Mesenchymal stem cell (in vitro differentiated cells and primary cell): ENCODE results near the gene DBH.

ENCODE experiments used
- DNase-seq: peaks from one replicate; pipeline ENCODE4 v3.0.0-alpha.2; 2013
- H2AFZ ChIP-seq: one replicate; pipeline ENCODE4 v1.6.1; 2013; ENCODE audit warnings: low read depth, mild to moderate bottlenecking, control low read depth, inconsistent platforms, low read length, moderate library complexity
- H2AK5ac ChIP-seq: 2 replicates; pipeline ENCODE4 v1.6.1; 2013; ENCODE audit warnings: low read length, moderate library complexity, mild to moderate bottlenecking, inconsistent platforms; ENCODE audit not compliant: severe bottlenecking
- H2BK120ac ChIP-seq: one replicate; pipeline ENCODE4 v1.6.1; 2013; ENCODE audit warnings: low read depth, mild to moderate bottlenecking, inconsistent platforms, low read length, moderate library complexity
- H2BK12ac ChIP-seq, 2 experiments: one replicate each; pipeline ENCODE4 v1.6.1; 2013; ENCODE audit warnings: inconsistent platforms in 2 of 2, low read length in 2 of 2, mild to moderate bottlenecking in 2 of 2, moderate library complexity in 2 of 2, control low read depth in 1 of 2
- H2BK15ac ChIP-seq: one replicate; pipeline ENCODE4 v1.6.1; 2013; ENCODE audit warnings: mild to moderate bottlenecking, low read depth, inconsistent platforms; ENCODE audit not compliant: poor library complexity, severe bottlenecking
- H2BK5ac ChIP-seq: 2 replicates; pipeline ENCODE4 v1.6.1; 2013; ENCODE audit warnings: low read depth, mild to moderate bottlenecking, low read length, control low read depth, inconsistent platforms; ENCODE audit not compliant: poor library complexity, severe bottlenecking
- H3K14ac ChIP-seq, 2 experiments: one replicate each; pipeline ENCODE4 v1.6.1; 2013; ENCODE audit warnings: inconsistent platforms in 2 of 2, low read length in 2 of 2, control low read depth in 1 of 2, mild to moderate bottlenecking in 1 of 2, moderate library complexity in 1 of 2
- H3K18ac ChIP-seq, 2 experiments: one replicate each; pipeline ENCODE4 v1.6.1; 2013; ENCODE audit warnings: inconsistent platforms in 2 of 2, low read length in 2 of 2, control low read depth in 1 of 2, low read depth in 1 of 2, mild to moderate bottlenecking in 1 of 2
- H3K23ac ChIP-seq, 2 experiments: one replicate each; pipeline ENCODE4 v1.6.1; 2013; ENCODE audit warnings: inconsistent platforms in 2 of 2, low read length in 2 of 2, mild to moderate bottlenecking in 2 of 2, moderate library complexity in 2 of 2, control low read depth in 1 of 2
- H3K27ac ChIP-seq: 2 replicates; pipeline ENCODE4 v1.5.1; 2013; ENCODE audit warnings: mild to moderate bottlenecking, moderate library complexity, low read length, control low read depth, inconsistent platforms; ENCODE audit not compliant: poor library complexity, severe bottlenecking
- H3K27me3 ChIP-seq, 2 experiments: 2 replicates each; pipeline versions ENCODE4 v1.6.1 to v1.7.0; 2013; ENCODE audit warnings: low read length in 2 of 2, mild to moderate bottlenecking in 2 of 2, moderate library complexity in 2 of 2, control low read depth in 1 of 2, inconsistent platforms in 1 of 2; ENCODE audit not compliant: control insufficient read depth in 1 of 2, insufficient read depth in 1 of 2
- H3K36me3 ChIP-seq, 2 experiments: 2 replicates each; pipeline versions ENCODE4 v1.6.1 to v1.7.0; 2013; ENCODE audit warnings: low read length in 2 of 2, control low read depth in 1 of 2, inconsistent platforms in 1 of 2, low read depth in 1 of 2, mild to moderate bottlenecking in 1 of 2; ENCODE audit not compliant: insufficient read depth in 2 of 2, control insufficient read depth in 1 of 2
- H3K4ac ChIP-seq, 2 experiments: one replicate each; pipeline ENCODE4 v1.6.1; 2013; ENCODE audit warnings: inconsistent platforms in 2 of 2, low read length in 2 of 2, mild to moderate bottlenecking in 2 of 2, moderate library complexity in 2 of 2, control low read depth in 1 of 2, low read depth in 1 of 2
- H3K4me1 ChIP-seq: 2 replicates; pipeline ENCODE4 v1.6.1; 2013; ENCODE audit warnings: low read depth, low read length, control low read depth; ENCODE audit not compliant: control insufficient read depth, insufficient read depth
- H3K4me2 ChIP-seq: 2 replicates; pipeline ENCODE4 v1.6.1; 2013; ENCODE audit warnings: low read length, mild to moderate bottlenecking, inconsistent platforms; ENCODE audit not compliant: poor library complexity, severe bottlenecking
- H3K4me3 ChIP-seq, 2 experiments: 2 replicates each; pipeline versions ENCODE4 v1.5.1 to v1.7.0; 2013; ENCODE audit warnings: low read length in 2 of 2, mild to moderate bottlenecking in 2 of 2, control low read depth in 1 of 2, low read depth in 1 of 2; ENCODE audit not compliant: insufficient read depth in 1 of 2
- H3K79me1 ChIP-seq: replicated peaks from 2 replicates; pipeline ENCODE4 v1.6.1; 2013; ENCODE audit warnings: mild to moderate bottlenecking, control low read depth, low read length, inconsistent platforms; ENCODE audit not compliant: poor library complexity, severe bottlenecking
- H3K9ac ChIP-seq: 2 replicates; pipeline ENCODE4 v1.7.0; 2013; ENCODE audit warnings: mild to moderate bottlenecking, low read length, moderate library complexity
- H3K9me3 ChIP-seq: 2 replicates; pipeline ENCODE4 v1.7.0; 2013; ENCODE audit warnings: mild to moderate bottlenecking, low read length; ENCODE audit not compliant: control insufficient read depth
- H4K8ac ChIP-seq: one replicate; pipeline ENCODE4 v1.6.1; 2013; ENCODE audit warnings: inconsistent platforms, mild to moderate bottlenecking, low read length, moderate library complexity
- H4K91ac ChIP-seq: one replicate; pipeline ENCODE4 v1.6.1; 2013; ENCODE audit warnings: mild to moderate bottlenecking, low read length, inconsistent platforms
- WGBS: methylation state at CpG from one replicate; pipeline ENCODE4 v1.1.7; 2013; ENCODE audit warnings: mixed read lengths; 5-methylcytosine and 5-hydroxymethylcytosine counted together

DBH gene

DNA sequence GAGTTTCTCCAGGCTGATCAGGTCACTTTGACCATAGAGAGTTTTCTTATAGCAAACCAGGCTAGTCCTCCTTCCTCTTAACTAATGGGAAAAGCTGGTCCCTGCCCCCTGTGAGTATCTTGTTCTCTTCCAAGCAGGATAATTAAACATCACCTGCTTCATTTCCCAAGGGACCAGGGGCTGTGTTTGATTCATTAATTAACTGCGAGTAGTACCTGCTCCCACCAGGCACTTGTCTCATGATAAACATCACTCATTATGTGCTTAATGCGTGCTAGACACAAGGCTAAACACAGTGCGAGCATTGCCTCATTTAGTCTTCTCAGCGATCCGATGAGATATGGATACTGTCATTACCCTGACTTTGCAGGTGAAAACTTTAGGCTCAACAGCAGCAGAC, 25.3 kb upstream of the DBH start:
- Histone ChIP-seq H2AFZ (no peak overlapping the region), H2BK120ac (no peak overlapping the region), H3K4ac (no peak overlapping the region), H3K23ac (no peak overlapping the region), H4K8ac (no peak overlapping the region), H3K4me1 (peaks cover 5% of the 10 kb centered on the region), H3K27ac (no peak overlapping the region), H4K91ac (no peak overlapping the region), H2BK12ac (no peak overlapping the region), H2BK15ac (no peak overlapping the region), H3K18ac (no peak overlapping the region), H3K9me3 (no peaks in the 10 kb centered on the region), H2AK5ac (no peak overlapping the region), H3K14ac (no peak overlapping the region), H2BK5ac (no peak overlapping the region), H3K36me3 (no peaks in the 10 kb centered on the region), H3K4me3 (no peak overlapping the region), H3K27me3 (peaks cover 86 to 94% of the 10 kb centered on the region in 2 experiments), H3K79me1 (no peaks in the 10 kb centered on the region), H3K4me2 (no peak overlapping the region), H3K9ac (no peak overlapping the region)
- 89% methylated on average over 5 of the region's 5 CpGs for WGBS
- no peak for DNase-seq

DNA sequence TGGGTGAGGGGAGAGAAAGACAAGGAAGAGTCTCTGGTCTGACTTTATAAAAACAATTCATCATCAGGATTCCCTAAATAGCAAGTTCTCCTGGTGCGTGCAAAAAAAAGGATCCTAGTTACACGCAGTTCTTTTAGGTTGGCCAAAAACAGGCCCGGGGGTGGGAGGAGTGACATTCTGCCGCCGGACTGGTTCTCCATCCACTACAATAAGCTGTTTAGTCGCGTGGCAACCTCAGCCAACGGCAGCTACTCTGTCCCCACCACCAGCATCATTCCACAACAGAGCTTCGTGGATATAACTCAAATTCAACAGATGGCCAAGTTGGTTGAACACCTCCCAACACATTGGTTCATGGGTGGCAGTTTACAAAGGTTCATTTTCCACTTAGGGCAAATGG, 24.1 kb upstream of the DBH start:
- no peak overlapping the region for H3K4ac ChIP-seq
- H3K36me3 ChIP-seq: no peaks in the 10 kb centered on the region
- peaks cover 80 to 94% of the 10 kb centered on the region in 2 experiments for H3K27me3 ChIP-seq
- no peaks in the 10 kb centered on the region for H3K79me1 ChIP-seq
- no peak overlapping the region for H2BK15ac ChIP-seq
- no peak overlapping the region for H4K91ac ChIP-seq
- no peak overlapping the region for H3K27ac ChIP-seq
- no peak overlapping the region for H3K4me2 ChIP-seq
- H2BK120ac ChIP-seq: no peak overlapping the region
- no peak overlapping the region for H3K14ac ChIP-seq
- H2BK5ac ChIP-seq: no peak overlapping the region
- H4K8ac ChIP-seq: no peak overlapping the region
- no peak overlapping the region for H2AFZ ChIP-seq
- H3K9ac ChIP-seq: no peak overlapping the region
- H3K18ac ChIP-seq: no peak overlapping the region
- H3K23ac ChIP-seq: no peak overlapping the region
- no peak overlapping the region for H3K4me3 ChIP-seq
- no peak for DNase-seq
- no peak overlapping the region for H2AK5ac ChIP-seq
- H3K9me3 ChIP-seq: no peaks in the 10 kb centered on the region
- H3K4me1 ChIP-seq: peaks cover 5% of the 10 kb centered on the region
- H2BK12ac ChIP-seq: no peak overlapping the region
- WGBS: 83% methylated on average over 9 of the region's 9 CpGs

DNA sequence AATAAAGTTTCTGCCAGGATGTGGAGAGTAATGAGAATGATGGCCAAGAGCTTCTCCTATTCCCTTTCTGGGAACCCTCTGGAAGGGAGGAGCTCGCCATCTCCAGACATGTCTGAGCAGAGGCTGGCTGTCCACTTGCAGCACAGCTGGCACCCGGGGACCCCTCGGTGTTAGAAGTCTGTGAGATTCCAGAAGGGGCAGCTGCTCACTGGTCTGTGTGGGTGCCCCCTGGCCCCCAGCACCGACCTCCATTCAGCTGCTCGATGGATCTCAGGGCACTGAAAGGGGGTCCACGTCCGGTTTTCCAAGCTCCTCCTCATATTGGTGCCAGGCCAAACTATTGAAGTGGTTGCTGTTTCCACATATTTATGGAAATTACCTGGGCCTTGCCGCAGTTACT, 23.3 kb upstream of the DBH start:
- Histone ChIP-seq H2BK15ac (no peak overlapping the region), H3K9ac (no peak overlapping the region), H3K18ac (no peak overlapping the region), H3K4ac (no peak overlapping the region), H2BK12ac (no peak overlapping the region), H2BK5ac (no peak overlapping the region), H2AK5ac (no peak overlapping the region), H4K91ac (no peak overlapping the region), H3K9me3 (no peaks in the 10 kb centered on the region), H3K27me3 (peaks cover 79 to 94% of the 10 kb centered on the region in 2 experiments), H2AFZ (no peak overlapping the region), H2BK120ac (no peak overlapping the region), H3K14ac (no peak overlapping the region), H3K36me3 (no peaks in the 10 kb centered on the region), H4K8ac (no peak overlapping the region), H3K4me2 (no peak overlapping the region), H3K4me3 (no peak overlapping the region), H3K4me1 (peaks cover 5% of the 10 kb centered on the region), H3K23ac (no peak overlapping the region), H3K27ac (no peak overlapping the region), H3K79me1 (no peaks in the 10 kb centered on the region)
- 85% methylated on average over 8 of the region's 8 CpGs for WGBS
- no peak for DNase-seq

DNA sequence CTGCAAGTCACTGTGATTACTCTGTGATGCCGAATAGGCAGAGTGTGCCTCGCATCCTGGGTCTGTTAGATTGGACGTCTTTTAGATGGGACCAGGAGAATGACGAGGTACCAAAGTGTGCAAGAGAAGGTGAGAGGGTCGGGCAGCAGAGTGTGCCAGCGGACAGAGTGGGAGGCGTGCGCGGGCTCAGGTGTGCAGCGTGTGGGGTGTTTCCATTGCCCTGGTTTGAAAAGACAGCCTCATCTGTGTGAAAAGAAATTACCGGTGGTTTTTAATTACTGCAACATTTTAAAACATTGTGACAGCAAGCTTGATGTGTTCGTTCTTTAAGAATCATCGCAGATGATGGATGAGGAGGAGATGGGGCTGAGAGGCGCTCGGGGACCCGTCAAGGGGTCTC, 22.7 kb upstream of the DBH start:
- H3K27me3 ChIP-seq: peaks cover 77 to 94% of the 10 kb centered on the region in 2 experiments
- no peaks in the 10 kb centered on the region for H3K36me3 ChIP-seq
- no peak overlapping the region for H3K23ac ChIP-seq
- no peak overlapping the region for H3K4ac ChIP-seq
- no peak overlapping the region for H3K4me2 ChIP-seq
- no peak overlapping the region for H3K9ac ChIP-seq
- H3K9me3 ChIP-seq: no peaks in the 10 kb centered on the region
- H3K27ac ChIP-seq: no peak overlapping the region
- no peak overlapping the region for H4K91ac ChIP-seq
- H3K4me1 ChIP-seq: peaks cover 5% of the 10 kb centered on the region
- H3K4me3 ChIP-seq: no peak overlapping the region
- H2BK12ac ChIP-seq: no peak overlapping the region
- H3K18ac ChIP-seq: no peak overlapping the region
- no peak overlapping the region for H2BK120ac ChIP-seq
- no peak overlapping the region for H2AK5ac ChIP-seq
- no peak overlapping the region for H2BK5ac ChIP-seq
- no peak overlapping the region for H2BK15ac ChIP-seq
- no peaks in the 10 kb centered on the region for H3K79me1 ChIP-seq
- H2AFZ ChIP-seq: no peak overlapping the region
- WGBS: 83% methylated on average over 16 of the region's 16 CpGs
- H4K8ac ChIP-seq: no peak overlapping the region
- no peak overlapping the region for H3K14ac ChIP-seq
- no peak for DNase-seq
